Measurements from ENCODE around the gene SERTM1. TPM values are rescaled to one million over a fixed set of nuclear protein-coding genes. Genes with fewer than 3 reads are reported as not detected.

SERTM1 gene
- total RNA-seq: not detected in 2 replicates
- not detected for polyA plus RNA-seq (2012)

DNA sequence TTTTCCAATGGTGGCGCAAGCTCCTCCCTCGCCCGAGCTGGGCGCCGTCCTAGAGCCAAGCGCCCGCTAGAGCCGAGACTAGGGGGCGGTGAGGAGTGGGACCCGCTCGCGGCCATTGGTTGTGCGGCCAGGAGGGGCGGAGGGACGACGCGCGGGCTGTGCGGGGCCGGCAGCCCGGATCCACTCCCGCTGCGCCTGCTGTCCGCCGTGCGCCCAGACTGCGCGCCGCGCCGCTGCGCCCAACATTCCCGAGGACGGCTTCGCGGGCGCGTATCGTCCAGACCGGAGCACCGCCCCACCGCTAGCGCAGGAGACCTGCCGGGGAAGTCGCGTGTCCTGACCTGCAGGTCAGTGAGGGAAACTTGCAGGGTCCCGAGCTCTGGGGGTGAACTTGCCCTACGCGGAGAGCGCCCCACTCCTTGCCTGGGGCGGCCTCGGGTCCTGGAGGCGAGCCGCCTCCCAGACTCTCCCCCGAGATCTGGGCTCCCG lies at the start of gene SERTM1:
SERTM1 (plus strand) TSS at position 183 of the 489 bp plus-strand sequence. CDS start 21,059 bp downstream, outside the sequence.
- DNase-seq (ENCODE audit: low read depth): no peak

DNA sequence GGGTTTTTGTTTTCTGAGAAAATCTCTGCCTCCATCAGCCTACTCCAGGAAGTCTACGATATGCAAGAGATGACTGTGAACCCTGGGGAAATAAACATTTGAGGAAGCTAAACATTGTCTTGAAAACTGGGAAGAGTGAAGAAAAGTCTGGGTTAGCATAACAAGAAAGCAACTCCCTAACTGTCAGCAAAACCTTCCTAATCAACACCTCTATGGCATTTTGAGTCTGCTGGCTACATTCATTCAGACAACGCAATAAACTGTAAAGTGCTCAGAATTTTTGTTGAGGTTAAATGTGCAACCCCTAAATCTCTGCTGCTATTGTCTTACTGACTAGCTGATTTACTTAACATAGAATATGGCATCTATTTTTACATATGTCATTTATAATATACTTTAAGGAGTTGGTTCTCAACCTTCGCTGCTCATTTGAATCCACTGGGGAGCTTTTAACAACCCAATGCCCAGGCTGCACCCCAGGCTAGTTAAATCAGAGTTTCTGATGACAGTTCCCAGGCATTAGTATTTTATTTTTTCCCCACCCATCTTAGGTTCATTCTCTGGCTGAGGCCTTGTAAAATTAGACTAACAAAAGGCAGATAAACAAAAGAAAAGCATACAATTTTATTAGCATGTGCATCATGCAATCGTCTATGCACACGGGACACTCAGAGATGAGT lies 45.3 kb upstream of the SERTM1 start:
- DNase-seq (ENCODE audit: low read depth): no peak

DNA sequence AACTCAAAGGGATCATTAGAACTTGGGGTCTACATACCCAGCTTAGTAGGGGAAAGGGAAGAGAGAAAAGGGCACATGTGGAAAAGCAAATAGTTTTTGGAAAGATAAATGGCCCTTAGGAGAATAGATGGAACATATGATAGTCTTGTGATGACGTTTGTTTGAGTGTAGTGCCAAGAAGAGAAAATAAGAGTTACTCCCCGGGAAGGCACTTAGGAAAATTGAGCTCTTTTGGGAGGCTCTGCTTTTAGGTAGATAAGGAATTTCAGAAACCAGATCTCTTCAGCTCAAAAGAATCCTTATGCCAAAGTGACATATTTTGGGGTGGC lies 44.8 kb upstream of the SERTM1 start:
- no peak for DNase-seq (ENCODE audit: low read depth)

DNA sequence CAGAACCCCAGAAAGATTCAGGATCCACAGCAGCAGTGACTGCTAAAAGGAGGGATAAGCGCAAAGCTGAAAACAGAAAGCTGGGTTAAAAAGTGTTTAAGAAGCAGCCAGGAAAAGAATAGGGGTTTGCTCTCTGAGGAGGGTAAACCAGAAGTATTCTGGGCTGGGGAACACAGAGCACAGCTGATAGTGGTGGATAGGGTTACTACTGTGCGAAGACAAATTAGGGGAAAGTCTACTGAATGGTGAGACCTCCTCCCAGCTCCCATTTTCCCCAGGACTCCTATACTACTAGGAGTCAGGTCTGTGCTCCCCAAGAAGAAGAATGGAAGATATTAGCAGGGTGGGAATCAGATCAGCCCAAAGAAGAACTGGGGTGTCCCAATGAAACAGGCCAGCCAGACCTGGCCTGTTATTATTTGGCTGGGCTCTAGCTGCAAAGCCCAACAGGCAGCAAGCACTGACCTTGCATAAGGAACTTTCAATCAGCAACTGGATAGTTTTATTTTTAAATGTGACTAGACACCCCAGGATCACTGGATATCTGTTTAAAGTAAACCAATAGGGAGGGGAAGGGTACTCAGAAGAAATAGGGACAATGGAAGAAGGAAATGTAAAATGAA lies 43.5 kb upstream of the SERTM1 start:
- DNase-seq (ENCODE audit: low read depth): no peak

DNA sequence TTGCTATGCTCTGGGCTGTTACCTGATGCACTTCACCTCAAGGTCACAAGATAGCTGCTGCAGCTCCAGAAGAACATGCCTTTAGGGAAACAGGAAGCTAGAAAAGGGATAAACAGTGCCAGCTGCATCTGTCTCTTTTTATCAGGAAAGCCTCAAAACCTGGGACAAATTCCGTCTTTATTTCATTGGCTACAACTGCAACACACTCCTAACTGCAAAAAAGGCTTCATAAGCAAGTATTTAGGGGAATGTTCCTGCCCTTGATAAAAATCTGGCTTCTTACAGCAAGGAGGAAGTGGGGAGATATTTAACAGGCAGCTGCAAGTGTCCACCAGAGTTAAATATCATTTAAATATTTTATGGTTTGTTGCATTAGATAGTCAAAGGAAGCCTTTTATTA lies 34.2 kb upstream of the SERTM1 start:
- no peak for DNase-seq (ENCODE audit: low read depth)

DNA sequence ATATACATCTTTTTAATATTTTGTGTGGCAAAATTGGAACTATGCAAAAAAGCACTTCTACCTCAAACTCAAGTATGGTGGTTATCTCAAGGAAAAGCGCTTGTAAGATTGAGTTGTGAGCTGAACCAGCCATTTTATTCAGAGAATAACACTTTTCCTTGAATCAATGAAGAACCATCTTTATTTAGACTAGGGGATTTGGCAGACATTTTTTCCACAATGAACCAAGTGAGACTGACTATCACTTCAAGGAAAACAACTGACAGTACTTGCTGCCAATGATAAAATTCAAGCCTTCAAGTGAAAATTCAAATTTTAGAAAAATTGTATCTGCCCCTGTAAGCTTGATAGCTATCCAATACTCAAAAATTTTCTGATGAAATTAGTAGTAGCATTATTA lies 23.2 kb upstream of the SERTM1 start:
- DNase-seq (ENCODE audit: low read depth): no peak

DNA sequence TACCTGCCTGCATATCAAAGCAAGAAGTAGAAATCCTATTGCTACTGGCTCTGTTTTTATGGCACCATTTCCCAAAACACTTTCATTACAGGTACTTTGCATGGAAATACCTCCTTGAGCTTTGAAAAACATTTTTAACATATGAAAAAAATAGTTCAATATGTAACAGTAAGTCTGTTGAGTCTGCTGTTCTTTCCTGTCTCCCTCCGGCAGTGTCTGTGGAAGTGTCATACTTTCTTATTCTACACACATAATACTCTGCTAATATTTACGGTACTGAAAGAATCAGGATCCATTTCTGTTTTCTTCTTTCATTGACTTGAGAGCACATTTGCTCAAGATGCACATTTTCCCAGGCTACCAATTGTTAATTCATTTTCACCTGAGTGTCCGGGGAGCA lies 8.2 kb upstream of the SERTM1 start:
- no peak for DNase-seq (ENCODE audit: low read depth)

DNA sequence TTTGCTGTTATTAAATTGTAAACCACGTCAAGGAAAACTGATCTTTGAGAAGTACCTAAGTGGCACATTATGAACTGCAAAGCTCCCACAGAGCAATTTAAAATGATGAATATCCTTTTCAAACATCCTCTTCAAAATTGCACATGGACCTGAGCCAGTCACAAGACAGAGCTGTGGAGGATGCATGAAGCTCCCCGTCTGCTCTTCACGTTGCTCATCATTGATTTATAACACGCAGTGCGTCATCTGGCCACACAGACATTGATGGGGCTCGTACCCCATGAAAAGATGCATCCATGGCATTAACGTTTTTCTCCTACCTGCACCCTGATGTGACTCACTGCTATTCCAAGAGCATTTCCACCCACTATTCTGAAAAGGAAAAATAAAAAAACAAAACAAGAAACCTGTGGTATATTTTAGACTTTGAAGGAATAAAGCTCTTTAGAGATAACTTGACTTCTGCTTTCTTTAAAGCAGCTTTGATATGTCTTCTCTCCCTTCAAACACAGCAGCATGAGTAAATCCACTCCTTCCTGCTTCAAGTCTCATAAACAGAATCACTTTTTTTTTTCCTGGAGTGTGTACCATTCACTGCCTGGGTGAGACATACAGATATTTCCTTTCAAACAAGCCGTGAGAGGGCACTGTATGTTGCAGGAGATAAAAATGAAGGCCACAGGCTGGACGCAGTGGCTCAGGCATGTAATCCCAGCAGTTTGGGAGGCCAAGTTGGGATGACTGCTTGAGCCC lies 7.2 kb upstream of the SERTM1 start:
- no peak for DNase-seq (ENCODE audit: low read depth)

DNA sequence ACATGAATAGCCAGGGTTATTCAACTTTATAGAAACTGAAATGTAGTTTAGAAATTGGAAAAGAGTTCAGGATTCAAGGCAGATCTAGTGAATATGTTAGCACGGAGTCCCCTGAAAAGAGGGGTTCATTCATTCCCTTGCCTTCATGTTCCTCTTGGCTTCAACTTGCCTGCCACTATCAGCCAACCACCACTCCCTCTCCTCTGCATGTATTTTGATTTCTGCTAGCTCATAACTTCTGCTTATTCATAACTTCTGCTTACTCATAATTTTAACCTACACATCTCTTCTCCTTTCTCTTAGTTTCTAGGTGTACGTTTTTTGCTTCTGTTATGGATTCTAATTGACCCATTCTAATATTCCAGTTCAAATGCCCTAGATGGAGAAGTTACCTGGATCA lies 5.5 kb upstream of the SERTM1 start:
- DNase-seq (ENCODE audit: low read depth): no peak

DNA sequence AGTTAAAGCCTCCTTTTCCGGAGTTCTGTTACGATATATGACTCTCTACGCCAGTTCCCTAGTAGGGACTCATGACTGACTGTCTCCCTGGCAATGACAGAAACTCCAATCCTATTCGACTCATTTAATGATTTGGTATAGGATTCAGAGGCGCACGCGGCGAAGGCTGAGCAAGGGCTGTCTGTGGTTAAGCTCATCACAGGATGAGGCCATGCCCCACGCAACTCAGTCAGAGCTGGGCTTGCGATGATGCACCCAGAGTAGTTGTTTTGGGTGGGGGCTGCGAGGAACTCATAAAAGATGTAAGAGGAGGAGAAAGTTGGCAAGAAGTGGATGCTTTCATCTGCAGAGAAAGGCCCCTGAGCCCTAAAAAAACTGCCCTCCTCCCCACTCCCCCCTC lies 468 bp upstream of the SERTM1 start:
- DNase-seq (ENCODE audit: low read depth): no peak

DNA sequence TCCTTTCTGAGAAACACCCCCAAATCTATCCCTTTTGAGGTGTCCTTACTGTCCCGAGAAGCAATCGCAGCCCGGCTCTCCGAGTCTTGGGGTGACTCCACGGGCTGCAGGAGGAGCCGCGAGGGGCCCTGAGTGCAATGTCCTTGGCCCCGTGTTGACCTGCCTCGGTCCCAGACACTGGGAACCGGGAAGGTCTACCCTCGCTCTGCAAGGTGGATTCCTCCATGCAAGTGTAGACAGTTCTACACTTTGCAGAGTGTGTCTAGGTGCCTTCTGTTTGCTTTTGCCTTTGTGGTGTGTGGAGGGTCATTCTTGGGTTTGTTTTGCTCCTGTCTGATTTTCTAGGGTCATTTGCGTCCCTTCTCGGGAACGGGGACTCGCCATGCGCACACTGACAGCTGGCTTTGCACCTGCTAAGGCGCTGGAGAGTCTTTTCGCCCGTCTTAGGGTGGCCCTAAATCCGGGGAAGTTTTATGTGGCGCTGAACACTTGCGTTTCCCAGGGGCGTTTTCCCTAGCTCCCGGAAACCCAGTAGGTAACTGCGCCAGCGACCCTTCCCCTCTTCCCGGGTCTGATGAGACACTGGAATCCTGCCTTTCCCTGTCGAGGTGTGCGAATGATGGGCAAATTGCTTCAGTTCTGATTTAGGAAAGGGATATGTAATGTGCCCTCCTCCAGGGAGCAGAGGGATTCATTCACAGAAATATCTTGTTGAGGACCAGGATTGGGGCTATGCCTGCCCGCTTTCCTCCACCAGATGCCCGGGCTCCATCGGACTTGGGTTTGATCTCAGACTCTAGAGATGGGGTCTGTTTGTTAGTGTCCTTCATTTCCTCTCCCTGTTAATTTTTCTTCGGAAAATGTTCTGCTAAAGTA lies 755 bp downstream of the SERTM1 start:
- no peak for DNase-seq (ENCODE audit: low read depth)

DNA sequence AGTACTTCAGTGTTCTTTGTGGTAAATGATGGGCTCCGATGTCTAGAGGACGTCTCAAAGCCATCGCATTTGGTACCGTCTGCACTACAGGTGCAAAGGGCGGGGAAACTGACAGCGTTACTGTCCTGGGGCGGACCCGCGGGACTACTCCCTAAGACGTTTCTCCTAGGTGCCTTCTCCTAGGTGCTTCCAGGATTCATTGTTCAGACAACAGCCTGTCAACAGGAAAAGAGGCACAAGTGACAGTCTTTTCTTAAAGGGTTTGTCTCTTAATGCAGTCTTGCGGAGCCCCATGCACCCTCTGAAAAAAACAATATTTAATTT lies 1.4 kb downstream of the SERTM1 start:
- no peak for DNase-seq (ENCODE audit: low read depth)

DNA sequence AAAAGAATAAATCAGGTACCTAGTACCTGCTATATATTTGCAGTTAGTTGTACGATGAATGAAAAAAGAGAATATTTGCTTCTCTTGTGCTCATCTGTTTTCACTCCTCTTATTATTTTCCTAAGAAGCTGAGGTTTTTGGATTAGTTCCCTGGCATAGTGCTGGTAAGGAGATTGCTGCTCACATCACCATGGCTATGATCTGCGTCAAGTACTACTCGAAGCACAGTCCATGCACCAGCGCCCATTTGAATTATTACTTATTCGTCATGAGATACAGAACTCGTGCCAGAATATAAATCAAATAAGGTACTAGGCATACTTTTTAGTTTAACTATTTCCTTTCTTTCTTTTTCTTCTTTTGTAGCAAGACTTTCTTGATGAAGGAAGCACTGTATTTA lies 7.1 kb downstream of the SERTM1 start:
- no peak for DNase-seq (ENCODE audit: low read depth)

DNA sequence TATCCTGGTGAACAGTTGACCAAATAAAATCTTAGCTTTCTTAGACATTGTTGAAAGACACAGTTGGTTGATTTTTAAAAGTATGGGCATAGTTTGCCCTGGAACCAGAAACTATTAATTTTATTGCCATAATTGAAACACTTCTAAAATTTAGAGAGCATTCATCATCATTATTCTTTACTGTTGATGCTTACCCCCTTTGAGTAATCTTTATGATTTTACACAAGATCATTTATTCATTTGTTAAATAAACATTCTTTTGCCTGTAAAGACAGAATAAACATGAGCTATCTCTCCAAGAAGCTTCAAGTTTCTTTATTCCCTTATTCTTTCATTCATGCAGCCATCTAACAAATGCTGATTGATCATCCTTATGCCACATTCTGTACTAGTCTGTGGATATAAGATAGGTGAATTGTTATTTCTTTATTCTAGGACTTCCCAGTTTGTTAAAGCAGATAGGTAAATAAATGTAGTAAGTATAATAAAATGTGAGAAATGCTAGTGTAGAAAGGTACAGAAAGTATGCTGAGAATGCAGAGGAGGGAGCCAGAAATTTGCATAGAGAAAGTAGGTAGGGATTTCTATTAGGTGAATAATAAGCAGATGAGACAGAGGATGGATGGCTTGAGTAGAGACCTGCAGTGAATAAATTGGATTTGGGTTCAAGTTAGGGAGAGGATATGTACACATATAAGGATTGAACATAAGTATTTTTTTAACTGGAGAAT lies 8.2 kb downstream of the SERTM1 start:
- no peak for DNase-seq (ENCODE audit: low read depth)

DNA sequence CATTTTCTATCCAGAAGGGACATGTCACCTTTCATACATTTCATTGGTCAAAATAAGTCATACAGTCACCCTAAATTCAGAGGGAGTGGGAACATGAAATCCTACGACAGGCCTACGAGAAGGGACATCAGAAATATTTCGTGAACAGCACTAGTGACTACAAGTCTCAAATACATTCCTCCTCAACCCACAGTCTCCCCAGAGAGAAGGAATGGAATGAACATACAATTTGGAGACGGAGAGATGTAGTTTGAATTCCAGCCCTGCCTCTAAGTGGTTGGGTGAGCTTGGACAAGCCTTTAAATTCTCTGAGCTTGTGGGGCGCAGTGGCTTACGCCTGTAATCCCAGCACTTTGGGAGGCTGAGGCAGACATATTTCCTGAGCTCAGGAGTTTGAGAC lies 9.9 kb downstream of the SERTM1 start:
- DNase-seq (ENCODE audit: low read depth): peak; percentile 2

DNA sequence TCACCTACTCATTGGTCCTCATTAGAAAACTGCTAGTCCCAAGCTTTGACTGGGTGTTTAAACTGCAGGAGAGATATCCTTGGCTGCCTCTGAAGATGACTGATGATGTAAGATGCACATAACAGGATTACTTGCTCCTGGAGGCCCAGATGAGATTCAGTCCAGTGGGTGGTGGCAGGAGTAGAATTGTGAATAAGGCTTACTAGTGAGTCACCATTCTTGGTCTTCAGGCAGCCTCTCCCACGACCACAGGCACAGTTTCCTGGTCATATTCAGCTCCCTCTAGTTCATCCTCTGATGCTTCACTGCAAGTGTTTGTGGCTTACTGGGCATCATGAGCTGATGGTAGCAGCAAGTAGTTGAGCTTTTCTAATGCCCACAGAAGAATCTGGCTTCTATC lies 12.1 kb downstream of the SERTM1 start:
- peak; percentile 40 for DNase-seq (ENCODE audit: low read depth)

DNA sequence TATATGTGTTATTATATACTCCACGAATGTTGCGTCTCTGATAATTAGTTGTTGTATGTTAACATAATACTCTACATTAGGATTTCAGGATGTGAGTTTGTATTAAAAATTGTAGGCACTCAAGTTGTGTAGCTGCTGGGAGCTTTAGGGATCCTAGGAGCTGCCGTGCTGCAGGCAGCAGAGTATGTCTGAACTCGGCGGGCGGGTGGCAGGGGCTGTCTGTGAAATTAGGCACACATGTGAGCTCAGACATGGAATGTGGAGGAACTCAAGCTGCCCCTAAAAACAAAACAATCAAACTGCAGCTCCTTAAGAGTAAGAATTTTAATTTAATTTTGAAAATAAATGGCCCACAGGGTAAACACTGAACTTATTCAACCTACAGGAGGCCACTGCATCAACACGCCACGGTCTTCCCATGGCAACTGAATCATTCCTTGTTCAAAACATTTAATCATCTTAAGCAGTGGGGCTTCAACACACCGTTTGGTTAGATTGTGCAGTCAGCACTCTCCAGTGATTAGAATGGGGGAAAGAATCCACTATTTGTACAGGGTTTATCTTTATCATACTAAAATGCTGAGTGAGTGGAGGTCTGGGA lies 22.7 kb downstream of the SERTM1 start:
- no peak for DNase-seq (ENCODE audit: low read depth)

DNA sequence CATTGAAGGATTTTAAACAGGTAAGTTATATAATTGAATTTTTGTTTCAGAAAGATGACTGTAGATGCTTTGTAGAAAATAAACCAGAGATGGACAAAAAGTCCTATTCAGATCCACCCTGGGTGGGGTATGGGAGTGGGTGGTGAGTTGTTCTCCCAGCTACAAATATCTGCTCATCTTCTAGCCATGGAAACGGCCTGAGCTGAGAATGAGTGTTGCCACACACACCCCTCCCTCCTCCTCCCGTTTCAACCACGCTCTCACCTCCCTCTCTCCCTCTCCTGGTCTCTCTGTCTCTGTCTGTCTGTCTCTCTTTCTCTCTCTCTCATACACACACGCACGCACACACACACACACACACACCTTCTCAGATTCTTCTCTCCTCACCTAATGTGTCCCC lies 26.4 kb downstream of the SERTM1 start:
- no peak for DNase-seq (ENCODE audit: low read depth)

DNA sequence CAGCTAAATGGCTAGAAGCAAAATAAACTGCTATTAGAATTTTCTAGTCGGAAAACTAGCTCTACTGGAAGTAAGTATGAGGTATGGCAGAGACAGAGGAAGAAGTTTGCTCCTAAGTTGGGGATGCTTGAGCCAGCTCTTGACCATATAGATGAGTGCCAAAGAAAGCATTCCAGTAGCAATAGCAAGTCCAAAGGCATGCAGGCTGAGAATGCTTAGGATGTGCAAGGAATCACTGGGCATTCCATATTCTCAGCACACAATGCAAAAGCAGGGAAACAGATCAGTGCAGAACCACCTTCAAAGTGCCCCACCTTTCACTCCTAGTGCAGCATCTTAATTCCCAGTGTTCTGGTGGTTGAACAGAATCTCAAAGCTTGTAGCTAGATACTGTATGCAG lies 32.9 kb downstream of the SERTM1 start:
- DNase-seq (ENCODE audit: low read depth): no peak

DNA sequence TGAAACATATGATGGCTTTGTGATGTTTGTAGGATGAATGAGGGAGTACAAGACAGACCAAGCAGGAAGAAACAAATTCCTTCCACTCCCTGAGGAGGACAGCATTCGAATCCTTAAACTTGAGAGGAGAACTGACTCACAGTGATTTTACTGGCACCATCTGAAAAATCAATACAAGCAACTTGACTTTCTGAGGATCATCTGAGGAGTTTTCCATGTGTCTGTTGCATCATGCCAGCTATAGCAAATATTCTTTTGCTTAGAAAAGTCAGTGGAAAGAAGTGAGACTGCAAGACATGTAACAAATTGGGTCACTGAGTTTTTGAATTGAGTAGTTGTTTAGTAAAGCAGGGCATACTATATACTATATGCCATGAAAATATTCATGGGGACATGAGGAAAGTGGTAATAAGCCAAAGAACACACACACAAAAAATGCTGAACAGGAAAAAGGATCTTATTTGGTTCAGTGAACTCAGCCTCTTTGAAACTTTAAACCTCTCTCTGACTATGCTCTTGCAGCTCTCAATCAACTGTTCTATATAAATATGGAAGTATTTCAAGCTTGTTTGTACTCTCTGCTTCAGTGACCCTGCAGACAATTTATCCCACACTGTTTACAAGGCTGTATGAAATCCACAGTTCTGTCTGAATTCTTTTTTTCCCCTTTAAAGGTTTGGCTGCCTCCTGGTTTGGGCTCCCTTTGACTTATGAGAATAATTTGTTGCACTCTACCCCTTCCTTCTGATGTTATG lies 35.5 kb downstream of the SERTM1 start:
- no peak for DNase-seq (ENCODE audit: low read depth)
